HUES48 (cell line): ENCODE results near the gene ANAPC13.

Source experiments
- H3K27ac ChIP-seq: one replicate; pipeline ENCODE4 v1.7.0; 2013; ENCODE audit warnings: low read depth, low read length, inconsistent platforms
- H3K27me3 ChIP-seq: 2 replicates; pipeline ENCODE4 v1.6.1; 2013; ENCODE audit warnings: mild to moderate bottlenecking, low read length; ENCODE audit not compliant: control insufficient read depth, insufficient read depth
- H3K36me3 ChIP-seq: 2 replicates; pipeline ENCODE4 v1.6.1; 2013; ENCODE audit warnings: low read length; ENCODE audit not compliant: control insufficient read depth, insufficient read depth
- H3K4me1 ChIP-seq: 2 replicates; pipeline ENCODE4 v1.6.1; 2013; ENCODE audit warnings: mild to moderate bottlenecking, low read length; ENCODE audit not compliant: control insufficient read depth, insufficient read depth
- H3K4me3 ChIP-seq: 2 replicates; pipeline ENCODE4 v1.5.1; 2013; ENCODE audit warnings: mild to moderate bottlenecking, low read depth, low read length
- H3K9ac ChIP-seq: 2 replicates; pipeline ENCODE4 v1.6.1; 2013; ENCODE audit warnings: mild to moderate bottlenecking, low read depth, low read length, moderate library complexity
- H3K9me3 ChIP-seq: 2 replicates; pipeline ENCODE4 v1.6.1; 2013; ENCODE audit warnings: low read length; ENCODE audit not compliant: control insufficient read depth, insufficient read depth

ANAPC13 gene

DNA sequence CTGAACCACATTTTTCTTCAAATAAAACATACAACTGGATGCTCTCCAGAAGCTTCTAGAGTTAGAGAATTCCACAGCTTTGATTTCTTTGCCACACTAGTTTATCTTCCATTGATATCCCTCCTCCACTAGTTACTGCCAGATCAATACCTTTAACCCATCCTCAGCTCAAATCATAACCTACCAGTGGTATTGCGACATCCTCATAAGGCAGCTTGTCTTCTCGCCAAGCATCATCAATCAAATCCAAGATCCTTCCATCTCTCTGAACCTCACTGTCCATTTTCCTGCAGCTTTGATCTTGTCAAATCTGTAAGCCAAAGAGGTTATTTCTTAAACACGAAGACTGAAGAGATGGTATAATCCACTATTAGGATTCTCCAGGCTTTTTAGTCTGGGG, 3.2 kb downstream of the ANAPC13 start:
- peaks cover 15% of the 10 kb centered on the region for H3K4me1 ChIP-seq
- no peak overlapping the region for H3K27ac ChIP-seq
- no peak overlapping the region for H3K4me3 ChIP-seq
- H3K36me3 ChIP-seq, result peaks cover 49% of the 10 kb centered on the region
- no peak overlapping the region for H3K9ac ChIP-seq
- no peaks in the 10 kb centered on the region for H3K9me3 ChIP-seq
- H3K27me3 ChIP-seq, result no peaks in the 10 kb centered on the region

- Histone ChIP-seq H3K4me3 (no peak overlapping the region), H3K27me3 (no peaks in the 10 kb centered on the region), H3K9ac (no peak overlapping the region), H3K27ac (no peak overlapping the region), H3K4me1 (peaks cover 7% of the 10 kb centered on the region), H3K36me3 (peaks cover 63% of the 10 kb centered on the region), H3K9me3 (no peaks in the 10 kb centered on the region)
These were observed 4.6 kb downstream of the ANAPC13 start for GRCh38 chr3:134481166-134481565.

DNA sequence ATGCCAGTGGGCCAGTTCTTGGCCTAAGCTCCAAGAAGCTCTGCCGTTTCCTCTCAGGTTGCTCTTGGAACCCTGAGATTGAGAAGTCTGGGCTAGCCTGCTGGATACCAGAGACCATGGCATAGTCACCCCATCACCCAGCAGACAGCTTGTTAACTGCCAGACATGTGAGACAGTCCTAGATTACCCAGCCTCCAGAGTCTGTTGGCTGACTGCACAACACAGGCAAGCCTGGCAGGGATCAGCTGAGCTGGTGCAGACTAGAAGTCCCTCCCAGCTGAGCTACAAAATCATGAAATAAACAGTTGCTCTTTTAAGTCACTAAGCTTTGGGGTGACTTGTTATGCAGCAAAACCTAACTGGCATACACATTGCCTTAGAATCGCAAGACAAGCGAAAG, 5.2 kb downstream of the ANAPC13 start:
- Histone ChIP-seq H3K27me3 (no peaks in the 10 kb centered on the region), H3K9me3 (no peaks in the 10 kb centered on the region), H3K9ac (no peak overlapping the region), H3K27ac (no peak overlapping the region), H3K4me3 (no peak overlapping the region), H3K36me3 (peaks cover 63% of the 10 kb centered on the region), H3K4me1 (peaks cover 7% of the 10 kb centered on the region)

- H3K27ac ChIP-seq, result no peak overlapping the region
- H3K9ac ChIP-seq, result no peak overlapping the region
- H3K4me1 ChIP-seq, result no peaks in the 10 kb centered on the region; the same call in 1 of the 2 replicates
- H3K36me3 ChIP-seq, result peaks cover 63% of the 10 kb centered on the region
- H3K27me3 ChIP-seq, result no peaks in the 10 kb centered on the region
- no peak overlapping the region for H3K4me3 ChIP-seq
- H3K9me3 ChIP-seq, result no peaks in the 10 kb centered on the region
These were observed 7.8 kb downstream of the ANAPC13 start for GRCh38 chr3:134477938-134478337.

- peaks cover 55% of the 10 kb centered on the region for H3K36me3 ChIP-seq
- H3K9me3 ChIP-seq, result no peaks in the 10 kb centered on the region
- no peaks in the 10 kb centered on the region; the same call in 1 of the 2 replicates for H3K4me1 ChIP-seq
- H3K4me3 ChIP-seq, result no peak overlapping the region
- no peaks in the 10 kb centered on the region for H3K27me3 ChIP-seq
- H3K9ac ChIP-seq, result no peak overlapping the region
- no peak overlapping the region for H3K27ac ChIP-seq
These were observed 8.8 kb downstream of the ANAPC13 start for GRCh38 chr3:134477002-134477401.

- peaks cover 48% of the 10 kb centered on the region for H3K36me3 ChIP-seq
These were observed 9.5 kb downstream of the ANAPC13 start for GRCh38 chr3:134476306-134476705.

DNA sequence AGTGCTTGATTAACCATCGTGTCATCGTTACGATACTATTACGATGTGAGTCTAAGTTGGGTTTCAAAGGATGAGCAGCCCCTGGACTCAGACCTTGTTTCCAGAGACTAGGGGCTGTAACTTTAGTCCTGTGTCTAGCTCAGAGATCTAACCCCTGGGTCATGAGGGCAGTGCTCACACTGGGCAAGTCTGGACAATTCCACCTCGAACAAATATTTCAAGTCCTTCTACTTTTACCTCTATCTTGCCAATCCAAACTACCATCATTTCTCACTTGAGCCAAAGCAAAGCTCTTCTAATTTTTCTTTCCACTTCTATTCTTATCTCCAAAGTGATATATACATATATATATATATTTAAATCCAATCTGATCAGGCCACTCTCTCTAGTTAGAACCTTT, 10.8 kb downstream of the ANAPC13 start:
- H3K27ac ChIP-seq, result no peak overlapping the region
- H3K9me3 ChIP-seq, result no peaks in the 10 kb centered on the region
- H3K4me3 ChIP-seq, result no peak overlapping the region
- H3K27me3 ChIP-seq, result no peaks in the 10 kb centered on the region
- H3K36me3 ChIP-seq, result peaks cover 35% of the 10 kb centered on the region
- no peaks in the 10 kb centered on the region; the same call in 1 of the 2 replicates for H3K4me1 ChIP-seq
- H3K9ac ChIP-seq, result no peak overlapping the region

More at GRCh38 chr3:134476306-134476705, 9.5 kb downstream of the ANAPC13 start:
- Histone ChIP-seq H3K9ac (no peak overlapping the region), H3K9me3 (no peaks in the 10 kb centered on the region), H3K27ac (no peak overlapping the region), H3K27me3 (no peaks in the 10 kb centered on the region), H3K4me3 (no peak overlapping the region), H3K4me1 (no peaks in the 10 kb centered on the region; the same call in 1 of the 2 replicates)

GRCh38 chr3:134473868-134474546, 11.8 kb downstream of the ANAPC13 start:
- Histone ChIP-seq H3K27me3 (no peaks in the 10 kb centered on the region), H3K27ac (no peak overlapping the region), H3K36me3 (peaks cover 29% of the 10 kb centered on the region), H3K9me3 (no peaks in the 10 kb centered on the region), H3K9ac (no peak overlapping the region), H3K4me1 (no peaks in the 10 kb centered on the region; the same call in 1 of the 2 replicates), H3K4me3 (no peak overlapping the region)

- Histone ChIP-seq H3K27me3 (no peaks in the 10 kb centered on the region), H3K9me3 (no peaks in the 10 kb centered on the region), H3K4me3 (no peak overlapping the region), H3K27ac (no peak overlapping the region), H3K36me3 (peaks cover 17% of the 10 kb centered on the region), H3K4me1 (no peaks in the 10 kb centered on the region; the same call in 1 of the 2 replicates), H3K9ac (no peak overlapping the region)
These were observed 13.0 kb downstream of the ANAPC13 start for GRCh38 chr3:134472831-134473230.

DNA sequence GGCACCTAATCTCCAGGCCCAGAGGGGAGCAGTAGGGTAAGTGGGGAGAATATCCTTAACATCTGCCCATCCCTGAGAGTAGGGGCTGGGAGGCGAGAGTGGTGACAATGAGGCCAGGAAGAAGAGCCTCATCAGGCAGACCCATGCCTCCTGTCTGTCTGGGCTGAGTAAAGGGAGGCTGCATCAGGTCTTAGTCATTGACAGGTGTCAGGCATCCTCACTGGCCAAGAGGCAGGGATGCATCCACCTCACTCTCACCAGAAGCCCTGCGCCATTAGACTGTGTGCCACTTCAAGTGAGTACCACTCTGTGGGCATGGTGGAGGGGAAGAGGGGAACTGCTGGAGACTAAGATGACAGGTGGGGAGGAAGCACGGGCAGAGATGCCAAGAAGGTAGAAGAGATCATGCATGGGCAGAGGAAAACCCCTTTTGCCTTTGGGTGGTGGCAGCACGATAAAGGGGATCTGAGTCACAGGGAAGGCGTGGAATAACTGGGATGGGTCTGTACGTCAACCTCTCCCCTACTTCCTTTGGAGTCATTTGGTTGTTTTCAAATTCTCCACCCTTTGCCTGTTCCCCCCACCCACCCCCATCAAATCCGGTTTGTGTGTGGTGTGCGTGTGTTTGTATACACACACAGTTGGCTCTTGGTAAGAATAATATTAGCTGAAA, 14.1 kb downstream of the ANAPC13 start:
- Histone ChIP-seq H3K4me3 (no peak overlapping the region), H3K27me3 (no peaks in the 10 kb centered on the region), H3K9me3 (no peaks in the 10 kb centered on the region), H3K36me3 (peaks cover 5% of the 10 kb centered on the region), H3K9ac (no peak overlapping the region), H3K27ac (no peak overlapping the region), H3K4me1 (no peaks in the 10 kb centered on the region; the same call in 1 of the 2 replicates)

- Histone ChIP-seq H3K4me3 (no peak overlapping the region), H3K27ac (no peak overlapping the region), H3K27me3 (no peaks in the 10 kb centered on the region), H3K9me3 (no peaks in the 10 kb centered on the region), H3K36me3 (no peaks in the 10 kb centered on the region), H3K4me1 (peaks cover 16% of the 10 kb centered on the region), H3K9ac (no peak overlapping the region)
These were observed 17.3 kb downstream of the ANAPC13 start for GRCh38 chr3:134468519-134468918.
